HPDE6-E6E7 (cell line): ENCODE results near the gene PSENEN.
A peak's percentile ranks its signal among the peaks of the same experiment; 100 is the strongest.

ENCODE experiments used
- DNase-seq: peaks from one replicate; pipeline ENCODE4 v3.0.0; 2011; ENCODE audit warnings: missing footprints; ENCODE audit errors: extremely low spot score

The PSENEN gene, protein sequence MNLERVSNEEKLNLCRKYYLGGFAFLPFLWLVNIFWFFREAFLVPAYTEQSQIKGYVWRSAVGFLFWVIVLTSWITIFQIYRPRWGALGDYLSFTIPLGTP

DNA sequence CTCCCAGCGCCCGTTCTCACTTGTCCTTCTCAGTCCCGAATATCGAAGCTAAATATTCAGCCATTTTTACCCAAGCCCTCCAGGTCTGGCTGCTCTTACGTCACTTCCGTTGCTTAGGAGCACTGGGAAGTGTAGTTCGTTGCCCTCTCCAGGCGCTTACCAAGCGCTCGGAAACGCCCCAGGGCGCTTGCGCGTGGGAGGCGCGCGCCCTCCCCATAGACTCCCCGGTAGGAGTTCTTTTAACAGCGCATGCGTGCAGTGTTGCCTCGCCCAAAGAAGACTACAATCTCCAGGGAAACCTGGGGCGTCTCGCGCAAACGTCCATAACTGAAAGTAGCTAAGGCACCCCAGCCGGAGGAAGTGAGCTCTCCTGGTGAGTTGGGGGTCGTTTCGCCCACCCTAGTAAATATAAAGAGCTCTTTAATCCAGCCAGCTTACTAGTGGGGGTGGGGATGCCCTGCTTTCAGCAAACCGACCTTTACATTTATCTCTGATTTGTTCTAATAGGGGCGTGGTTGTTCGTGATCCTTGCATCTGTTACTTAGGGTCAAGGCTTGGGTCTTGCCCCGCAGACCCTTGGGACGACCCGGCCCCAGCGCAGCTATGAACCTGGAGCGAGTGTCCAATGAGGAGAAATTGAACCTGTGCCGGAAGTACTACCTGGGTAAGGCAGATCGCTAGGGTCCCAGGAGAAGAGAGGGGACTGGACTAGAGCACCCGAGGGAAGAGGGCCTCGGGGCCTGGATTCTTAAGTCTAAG, at the start of gene PSENEN, which contains the start of gene U2AF1L4:
Gene PSENEN, plus strand, starts transcription at position 324 of the 759 bp plus-strand sequence. Its CDS starts 280 bp downstream, at position 604.
Gene U2AF1L4, minus strand, starts transcription at position 91 of the 759 bp plus-strand sequence. Its CDS starts 27 bp downstream, at position 64.
- peak; percentile 95 for DNase-seq

DNA sequence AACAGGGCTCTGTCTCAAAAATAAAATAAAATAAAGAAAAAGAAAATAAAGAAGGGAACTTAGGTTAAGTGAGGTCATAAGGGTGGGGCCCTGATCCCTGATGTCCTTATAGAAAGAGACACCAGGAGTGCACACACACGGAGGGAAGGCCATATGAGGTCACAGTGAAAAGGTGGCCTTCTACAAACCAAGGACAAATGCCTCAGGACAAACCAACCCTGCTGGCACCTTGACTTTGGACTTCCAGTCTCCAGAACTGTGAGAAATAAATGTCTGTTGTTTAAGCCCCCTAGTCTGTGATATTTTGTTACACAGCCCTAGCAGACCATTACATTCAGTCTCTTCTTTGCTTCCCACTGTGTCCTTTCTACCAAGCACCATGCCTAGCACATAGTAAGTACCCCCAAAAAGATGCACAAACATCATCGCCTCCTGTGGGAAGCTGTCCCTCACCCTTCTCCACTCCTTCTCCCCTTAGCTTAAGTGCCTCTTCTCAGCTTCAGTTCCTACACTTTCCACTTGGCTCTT, 49.5 kb upstream of the PSENEN start:
- no peak for DNase-seq

DNA sequence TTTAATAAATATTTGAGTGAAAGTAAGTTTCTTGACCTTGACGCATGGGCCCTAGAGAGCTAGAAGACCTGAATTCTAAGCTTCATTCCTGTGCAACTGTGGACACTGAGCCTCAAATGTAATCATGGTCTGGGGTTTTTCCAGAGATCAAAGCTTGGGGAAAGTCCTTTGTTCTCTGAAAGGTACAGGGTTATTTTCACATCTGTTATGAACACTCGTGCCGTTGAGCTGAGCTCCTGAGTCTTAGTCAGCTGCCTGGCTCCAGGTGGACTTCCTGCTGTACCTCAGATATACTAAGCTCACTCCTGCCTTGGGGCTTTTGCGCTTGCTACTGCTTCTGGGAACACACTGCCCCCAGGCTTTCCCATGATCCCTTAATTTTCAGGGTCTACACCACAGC, 48.6 kb upstream of the PSENEN start:
- DNase-seq = no peak

DNA sequence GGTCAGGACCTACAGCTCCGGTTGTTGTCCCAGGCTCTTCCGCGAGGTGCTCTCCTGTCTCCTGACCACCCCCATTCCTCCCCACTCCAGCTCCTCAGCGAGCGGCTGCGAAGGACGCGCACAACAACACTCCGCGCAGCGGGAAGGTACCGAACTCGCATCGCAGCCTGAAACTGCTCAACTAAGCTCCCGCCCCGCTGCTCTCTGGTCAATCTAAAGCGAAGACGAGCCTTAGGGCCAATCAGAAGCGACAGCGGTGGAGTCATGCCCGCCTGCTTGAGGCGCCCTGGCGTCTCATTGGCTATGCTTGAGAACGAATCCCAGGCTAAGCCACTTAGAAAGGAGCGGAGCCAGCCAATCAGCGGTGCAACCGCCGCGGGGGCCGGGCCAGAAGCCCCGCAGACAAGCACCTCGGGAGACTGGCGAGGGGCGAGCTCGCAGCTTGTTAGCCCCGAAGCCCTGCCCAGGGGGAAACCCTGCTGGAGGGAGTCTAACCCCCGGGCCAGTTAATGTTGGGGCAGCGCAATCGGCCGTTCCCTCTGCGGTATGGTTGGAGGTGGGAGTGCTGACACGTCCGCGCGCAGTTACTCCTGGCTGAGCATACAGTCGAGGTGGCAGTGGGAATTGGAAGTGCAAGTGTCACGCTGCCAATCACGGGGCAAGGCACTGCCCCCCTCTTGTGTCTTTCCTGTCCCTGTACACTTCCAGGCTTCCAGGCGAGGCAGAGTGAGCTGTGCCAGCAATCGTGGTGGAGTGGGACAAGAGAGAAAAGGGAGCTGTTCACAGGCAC, 43.0 kb upstream of the PSENEN start:
- DNase-seq = peak; percentile 98

GRCh38 chr19:35703343-35703742, 42.1 kb upstream of the PSENEN start:
- no peak for DNase-seq

- DNase-seq = no peak
Observed at GRCh38 chr19:35704218-35704617, 41.2 kb upstream of the PSENEN start, which contains the start of gene ZBTB32. Gene ZBTB32 (plus strand): TSS chr19:35704558. CDS start chr19:35714627, 10,069 bp downstream.

- DNase-seq = no peak
Observed at GRCh38 chr19:35708391-35708790, 37.1 kb upstream of the PSENEN start.

DNA sequence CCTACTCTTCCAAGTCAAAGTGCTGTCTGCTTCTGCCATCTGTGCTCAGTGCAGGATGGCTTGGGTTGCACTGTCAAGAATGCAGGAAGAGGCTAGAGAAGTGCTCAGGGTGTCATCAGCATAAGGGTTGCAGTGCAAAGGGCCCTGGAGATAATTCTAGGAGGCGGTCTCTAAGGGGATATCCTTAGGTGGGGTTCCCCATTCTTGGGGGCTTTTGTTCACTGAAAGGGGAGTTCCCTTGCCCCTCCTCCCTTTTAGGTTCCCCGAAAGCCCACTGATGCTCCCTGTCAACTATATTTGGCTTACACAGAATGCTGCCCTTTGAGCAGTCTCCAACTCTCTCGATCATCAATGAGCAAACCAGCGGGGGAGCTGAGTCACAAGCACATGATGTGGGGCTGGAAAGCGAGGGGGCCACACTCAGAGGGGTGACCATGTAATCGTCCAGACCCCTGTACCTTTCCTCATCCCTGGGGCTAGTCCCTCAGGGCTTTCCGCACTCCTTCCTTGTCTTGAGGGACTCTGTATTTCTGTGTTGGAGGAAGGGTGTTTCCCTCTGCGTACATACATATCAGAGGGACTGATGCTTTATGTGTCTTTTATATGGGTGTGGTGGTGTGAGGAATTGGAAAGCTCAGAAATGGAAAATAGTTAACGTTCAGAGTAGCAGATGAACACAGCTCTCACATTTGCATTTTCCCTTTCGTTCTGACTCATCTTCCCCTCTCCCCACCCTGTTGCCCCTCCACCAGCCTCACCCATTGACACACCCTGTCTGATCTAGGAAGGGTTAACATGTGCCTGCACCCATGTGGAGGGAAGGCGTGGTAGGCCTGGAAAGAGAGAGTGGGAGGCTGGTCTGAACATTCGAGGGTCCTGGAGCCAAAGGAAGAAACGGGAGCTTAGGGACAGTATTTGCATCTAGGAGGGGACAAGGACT, 34.4 kb upstream of the PSENEN start:
- DNase-seq = no peak

- no peak for DNase-seq
Observed at GRCh38 chr19:35712567-35713505, 32.6 kb upstream of the PSENEN start.

DNA sequence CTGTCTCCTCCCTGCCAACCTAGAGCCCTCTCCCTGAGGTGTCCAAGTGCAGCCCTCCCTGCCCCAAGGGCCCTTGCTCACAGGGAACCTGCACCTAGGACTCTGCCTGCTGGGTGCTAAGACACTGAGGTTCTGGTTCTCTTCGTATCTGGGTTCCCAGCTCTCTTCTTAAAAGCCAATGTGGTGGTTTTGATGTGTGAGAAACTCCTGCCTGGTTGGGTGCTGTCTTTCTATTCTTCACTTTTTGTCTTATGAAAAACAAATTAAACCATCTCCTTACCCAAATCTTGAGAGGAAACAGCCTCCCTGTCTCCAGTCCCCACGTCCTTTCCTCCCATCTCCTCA, 32.0 kb upstream of the PSENEN start:
- no peak for DNase-seq

DNA sequence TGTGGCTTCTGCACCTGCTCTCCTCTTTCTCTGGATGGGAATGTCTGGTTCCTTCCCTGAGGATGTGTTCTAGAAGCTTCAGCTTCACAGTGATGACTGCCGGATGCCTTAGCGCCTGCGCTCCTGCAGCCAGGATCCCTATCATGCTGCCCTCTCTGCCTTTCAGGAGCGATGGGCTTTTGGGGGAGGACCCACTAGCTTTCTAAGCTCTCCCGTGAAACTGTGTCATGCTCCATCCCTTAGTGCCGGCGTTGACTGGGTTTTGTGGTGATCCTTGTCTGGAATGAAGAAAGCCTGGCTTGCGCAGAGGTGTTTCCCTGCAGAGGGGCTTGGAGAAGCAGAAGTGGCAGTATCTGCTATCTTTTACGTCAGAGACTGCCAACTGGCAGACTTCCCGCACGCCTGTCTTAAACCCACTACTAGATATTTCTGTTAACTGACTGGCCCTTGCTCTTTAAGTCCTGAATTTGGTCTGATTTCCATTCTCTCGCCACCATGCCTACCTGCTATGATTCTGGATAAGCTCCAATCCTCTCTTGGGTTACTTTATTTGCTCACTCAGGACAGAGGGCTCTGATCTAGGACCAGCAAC, 31.5 kb upstream of the PSENEN start:
- no peak for DNase-seq

GRCh38 chr19:35714601-35715354, 30.7 kb upstream of the PSENEN start:
- no peak for DNase-seq

DNA sequence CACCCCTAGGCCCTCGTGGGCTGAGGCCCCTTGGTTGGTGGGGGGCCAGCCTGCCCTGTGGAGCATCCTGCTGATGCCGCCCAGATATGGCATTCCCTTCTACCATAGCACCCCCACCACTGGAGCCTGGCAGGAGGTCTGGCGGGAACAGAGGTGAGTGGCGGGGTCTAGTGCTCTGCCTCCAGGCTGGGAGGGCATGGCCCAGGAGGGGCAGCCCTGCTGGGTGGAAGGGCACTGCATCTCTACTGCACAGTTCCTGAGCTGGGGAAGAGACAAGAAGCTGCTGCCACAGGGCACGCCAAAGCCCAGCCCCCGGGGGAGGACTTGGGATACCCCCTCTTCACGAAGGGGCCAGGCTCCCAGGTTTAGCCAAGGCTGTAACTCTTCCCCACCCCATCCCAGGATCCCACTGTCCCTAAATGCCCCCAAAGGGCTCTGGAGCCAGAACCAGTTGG, 30.1 kb upstream of the PSENEN start:
- DNase-seq = no peak

GRCh38 chr19:35715981-35716800, 29.3 kb upstream of the PSENEN start:
- peak; percentile 49 for DNase-seq

DNA sequence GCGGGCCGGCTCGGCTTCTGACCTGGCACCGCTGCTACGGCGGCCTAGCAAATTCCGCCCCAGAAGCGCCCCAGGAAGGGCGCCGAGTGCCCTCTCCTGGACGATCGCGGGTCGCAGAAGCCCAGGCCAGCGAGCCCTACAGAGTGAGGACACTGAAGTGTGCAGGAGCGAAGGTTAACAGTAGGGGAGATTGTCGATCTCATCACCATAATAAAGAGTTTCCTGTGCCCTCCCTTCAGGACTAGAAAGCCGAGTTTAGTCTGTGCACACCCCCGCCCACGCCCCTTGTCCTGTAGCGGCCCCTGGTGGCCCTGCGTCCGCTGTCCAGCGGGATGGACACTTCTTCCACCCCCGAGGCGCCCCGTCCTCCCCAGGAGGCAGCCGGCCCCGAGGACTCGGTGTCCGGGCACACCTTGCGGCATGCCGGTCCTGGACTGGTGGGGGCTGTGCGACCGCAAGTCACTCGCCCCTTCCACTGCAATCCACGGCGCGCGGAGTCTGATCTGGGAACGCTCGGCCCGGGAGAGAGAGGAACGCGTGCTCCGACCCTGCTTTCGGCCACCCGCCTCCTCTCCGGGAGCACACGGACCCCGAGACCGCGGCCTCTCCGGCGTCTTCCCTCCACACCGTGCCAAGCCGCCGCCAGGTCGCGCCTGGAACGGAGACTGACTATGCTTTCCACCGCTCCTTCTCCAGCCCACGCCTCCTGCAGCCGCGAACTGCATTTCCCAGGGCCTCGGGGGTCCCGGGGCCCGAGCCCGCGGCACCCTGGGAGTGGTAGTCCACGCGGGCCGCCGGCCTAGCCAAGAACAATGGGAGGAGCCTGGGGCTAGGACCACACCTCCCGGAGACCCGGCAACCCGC, 28.4 kb upstream of the PSENEN start:
- DNase-seq = peak; percentile 98

- DNase-seq = no peak
Observed at GRCh38 chr19:35717665-35718344, 27.6 kb upstream of the PSENEN start, which contains the start of gene KMT2B. Gene KMT2B (plus strand): TSS chr19:35718003. CDS start chr19:35718019, 16 bp downstream.
